HUES64 (cell line): ENCODE measurements around the gene INAFM1.

Source experiments
- H3K27ac ChIP-seq: 2 replicates; pipeline ENCODE4 v1.7.0; 2013; ENCODE audit warnings: low read depth, low read length, inconsistent platforms
- H3K27me3 ChIP-seq: 2 replicates; pipeline ENCODE4 v1.6.1; 2013; ENCODE audit warnings: mild to moderate bottlenecking, low read length; ENCODE audit not compliant: insufficient read depth
- H3K36me3 ChIP-seq: 2 replicates; pipeline ENCODE4 v1.6.1; 2013; ENCODE audit warnings: mild to moderate bottlenecking, low read length; ENCODE audit not compliant: insufficient read depth
- H3K4me1 ChIP-seq: 2 replicates; pipeline ENCODE4 v1.6.1; 2013; ENCODE audit warnings: mild to moderate bottlenecking, low read length, moderate library complexity; ENCODE audit not compliant: insufficient read depth
- H3K4me3 ChIP-seq: 2 replicates; pipeline ENCODE4 v1.5.1; 2013; ENCODE audit warnings: mild to moderate bottlenecking, low read length, moderate library complexity
- H3K9ac ChIP-seq: 2 replicates; pipeline ENCODE4 v1.6.1; 2013; ENCODE audit warnings: mild to moderate bottlenecking, low read depth, low read length
- H3K9me3 ChIP-seq: 2 replicates; pipeline ENCODE4 v1.6.1; 2013; ENCODE audit warnings: low read depth, low read length; ENCODE audit not compliant: insufficient read depth
- WGBS: fragments of 150-250, 120-280 bp; methylation state at CpG from one replicate; pipeline ENCODE4 v1.1.7; 2013; ENCODE audit warnings: missing lambda C conversion rate; 5-methylcytosine and 5-hydroxymethylcytosine counted together

INAFM1 gene

GRCh38 chr19:47315125-47315821 lies 40.6 kb downstream of the INAFM1 start:
- H3K4me3 ChIP-seq = no peak overlapping the region
- H3K9me3 ChIP-seq = no peaks in the 10 kb centered on the region
- 44% methylated on average over 12 of the region's 12 CpGs for WGBS
- no peaks in the 10 kb centered on the region for H3K27me3 ChIP-seq
- no peak overlapping the region for H3K27ac ChIP-seq
- no peaks in the 10 kb centered on the region for H3K4me1 ChIP-seq
- H3K9ac ChIP-seq = no peak overlapping the region
- H3K36me3 ChIP-seq = no peaks in the 10 kb centered on the region

GRCh38 chr19:47316513-47316912 lies 41.8 kb downstream of the INAFM1 start:
- Histone ChIP-seq H3K36me3 (no peaks in the 10 kb centered on the region), H3K27me3 (no peaks in the 10 kb centered on the region), H3K9me3 (no peaks in the 10 kb centered on the region), H3K4me3 (no peak overlapping the region), H3K4me1 (no peaks in the 10 kb centered on the region), H3K27ac (no peak overlapping the region), H3K9ac (no peak overlapping the region)
- 93% methylated on average over 4 of the region's 4 CpGs for WGBS

GRCh38 chr19:47319923-47320871 lies 45.5 kb downstream of the INAFM1 start:
- no peak overlapping the region for H3K27ac ChIP-seq
- no peaks in the 10 kb centered on the region for H3K9me3 ChIP-seq
- H3K9ac ChIP-seq = no peak overlapping the region
- no peak overlapping the region for H3K4me3 ChIP-seq
- no peaks in the 10 kb centered on the region for H3K4me1 ChIP-seq
- no peaks in the 10 kb centered on the region for H3K27me3 ChIP-seq
- WGBS = 96% methylated on average over 46 of the region's 46 CpGs
- H3K36me3 ChIP-seq = no peaks in the 10 kb centered on the region

GRCh38 chr19:47321630-47322029 lies 46.9 kb downstream of the INAFM1 start:
- Histone ChIP-seq H3K27me3 (no peaks in the 10 kb centered on the region), H3K36me3 (no peaks in the 10 kb centered on the region), H3K9me3 (no peaks in the 10 kb centered on the region), H3K4me1 (no peaks in the 10 kb centered on the region), H3K27ac (no peak overlapping the region), H3K4me3 (no peak overlapping the region), H3K9ac (no peak overlapping the region)
- 83% methylated on average over 1 of the region's 1 CpG for WGBS

GRCh38 chr19:47322058-47322457 lies 47.4 kb downstream of the INAFM1 start:
- H3K36me3 ChIP-seq = no peaks in the 10 kb centered on the region
- H3K4me1 ChIP-seq = no peaks in the 10 kb centered on the region
- H3K27ac ChIP-seq = no peak overlapping the region
- no peak overlapping the region for H3K4me3 ChIP-seq
- no peaks in the 10 kb centered on the region for H3K9me3 ChIP-seq
- H3K9ac ChIP-seq = no peak overlapping the region
- H3K27me3 ChIP-seq = no peaks in the 10 kb centered on the region
- WGBS = 86% methylated on average over 2 of the region's 2 CpGs

- Histone ChIP-seq H3K36me3 (no peaks in the 10 kb centered on the region), H3K27ac (no peak overlapping the region), H3K9me3 (no peaks in the 10 kb centered on the region), H3K27me3 (no peaks in the 10 kb centered on the region), H3K4me3 (no peak overlapping the region), H3K4me1 (no peaks in the 10 kb centered on the region), H3K9ac (no peak overlapping the region)
- 90% methylated on average over 8 of the region's 8 CpGs for WGBS
Observed at GRCh38 chr19:47323409-47323808, 48.7 kb downstream of the INAFM1 start.

- Histone ChIP-seq H3K27ac (no peak overlapping the region), H3K9me3 (no peaks in the 10 kb centered on the region)
Observed at GRCh38 chr19:47323872-47324271, 49.2 kb downstream of the INAFM1 start.

GRCh38 chr19:47324502-47324901 lies 49.8 kb downstream of the INAFM1 start:
- Histone ChIP-seq H3K27me3 (no peaks in the 10 kb centered on the region), H3K9me3 (no peaks in the 10 kb centered on the region), H3K9ac (no peak overlapping the region), H3K27ac (no peak overlapping the region), H3K4me1 (no peaks in the 10 kb centered on the region), H3K4me3 (no peak overlapping the region), H3K36me3 (no peaks in the 10 kb centered on the region)
- WGBS = 72% methylated on average over 9 of the region's 9 CpGs

More at GRCh38 chr19:47323872-47324271, 49.2 kb downstream of the INAFM1 start:
- H3K9ac ChIP-seq = no peak overlapping the region
- 94% methylated on average over 12 of the region's 12 CpGs for WGBS
- no peaks in the 10 kb centered on the region for H3K4me1 ChIP-seq
- no peak overlapping the region for H3K4me3 ChIP-seq
- H3K27me3 ChIP-seq = no peaks in the 10 kb centered on the region
- no peaks in the 10 kb centered on the region for H3K36me3 ChIP-seq
